H1 (cell line): ENCODE results near the gene INPP5B. TPM values are rescaled to one million over a fixed set of nuclear protein-coding genes. Genes with fewer than 3 reads are reported as not detected.

ENCODE experiments used
- CTCF ChIA-PET: fragments of 300-600 bp; sonication (Branson Sonifier 250); formaldehyde crosslinking; loops from one replicate; lab custom pipeline; 2021; ENCODE audit not compliant: partially characterized antibody; lab: Charles Lee
- POLR2A ChIA-PET: fragments of 300-600 bp; sonication (Branson Sonifier 250); formaldehyde crosslinking; loops from one replicate; lab custom pipeline; 2021; ENCODE audit warnings: inconsistent platforms; ENCODE audit not compliant: partially characterized antibody; lab: Charles Lee
- DNase-seq, 2 experiments: peaks; one replicate each; pipeline versions ENCODE4 v3.0.0 to v3.0.0-alpha.2; 2010 to 2022; ENCODE audit warnings: low spot score in 2 of 2, low read depth in 1 of 2, mixed read lengths in 1 of 2
- FAIRE-seq: peaks from 2 replicates; lab custom pipeline; 2011; peaks lifted over from hg19 to GRCh38; lab: Jason Lieb, UNC
- H2AFZ ChIP-seq: 2 replicates; pipeline ENCODE4 v1.8.1; 2012; ENCODE audit warnings: low read length, inconsistent platforms
- H2AK5ac ChIP-seq: 2 replicates; pipeline ENCODE4 v1.6.1; 2013; ENCODE audit warnings: low read depth, low read length
- H2BK120ac ChIP-seq: replicated peaks from 2 replicates; pipeline ENCODE3; 2013; ENCODE audit warnings: low read depth, low read length, inconsistent platforms
- H2BK12ac ChIP-seq: 2 replicates; pipeline ENCODE4 v1.6.1; 2013; ENCODE audit warnings: low read depth, low read length
- H2BK15ac ChIP-seq: 2 replicates; pipeline ENCODE4 v1.6.1; 2013; ENCODE audit warnings: low read length
- H2BK20ac ChIP-seq: 2 replicates; pipeline ENCODE4 v1.6.1; 2013; ENCODE audit warnings: low read length
- H2BK5ac ChIP-seq: 2 replicates; pipeline ENCODE4 v1.6.1; 2013; ENCODE audit warnings: low read depth, low read length
- H3K14ac ChIP-seq: 2 replicates; pipeline ENCODE4 v1.6.1; 2013; ENCODE audit warnings: inconsistent platforms; ENCODE audit not compliant: insufficient read length
- H3K18ac ChIP-seq: 2 replicates; pipeline ENCODE4 v1.6.1; 2013; ENCODE audit warnings: low read length; ENCODE audit errors: extremely low read depth
- H3K23ac ChIP-seq: 2 replicates; pipeline ENCODE4 v1.6.1; 2013; ENCODE audit warnings: inconsistent platforms; ENCODE audit not compliant: insufficient read length
- H3K23me2 ChIP-seq: 2 replicates; pipeline ENCODE4 v1.6.1; 2013; ENCODE audit warnings: low read depth, low read length
- H3K27ac ChIP-seq: 2 replicates; pipeline ENCODE4 v1.6.1; 2011; ENCODE audit warnings: low read depth, low read length, inconsistent platforms
- H3K27me3 ChIP-seq, 4 experiments: replicated peaks in 1 of 4; 1 replicate in 1 of 4; 2 replicates in 3 of 4; pipeline versions ENCODE4 v1.6.1 to v1.8.1; 2011 to 2013; ENCODE audit warnings: low read length in 3 of 4, mild to moderate bottlenecking in 3 of 4, inconsistent platforms in 2 of 4, mixed read lengths in 2 of 4, moderate library complexity in 1 of 4; ENCODE audit not compliant: control insufficient read depth in 3 of 4, insufficient read depth in 3 of 4; ENCODE audit errors: extremely low read depth in 1 of 4
- H3K36me3 ChIP-seq, 4 experiments: 2 replicates each; pipeline versions ENCODE4 v1.6.1 to v1.8.1; 2011 to 2013; ENCODE audit warnings: mild to moderate bottlenecking in 4 of 4, low read length in 3 of 4, moderate library complexity in 2 of 4, control low read depth in 1 of 4, inconsistent platforms in 1 of 4; ENCODE audit not compliant: insufficient read depth in 4 of 4, control insufficient read depth in 2 of 4
- H3K4ac ChIP-seq: replicated peaks from 2 replicates; pipeline ENCODE3; 2013; ENCODE audit warnings: low read length, low read depth, mixed read lengths, inconsistent platforms; ENCODE audit not compliant: insufficient read length
- H3K4me1 ChIP-seq, 4 experiments: replicated peaks in 1 of 4; 1 replicate in 1 of 4; 2 replicates in 3 of 4; pipeline versions ENCODE4 v1.6.1 to v1.8.1; 2011 to 2013; ENCODE audit warnings: low read length in 3 of 4, inconsistent platforms in 2 of 4, mixed read lengths in 1 of 4; ENCODE audit not compliant: insufficient read depth in 4 of 4, control insufficient read depth in 3 of 4
- H3K4me2 ChIP-seq, 2 experiments: 2 replicates each; pipeline versions ENCODE4 v1.6.1 to v1.8.1; 2011 to 2013; ENCODE audit warnings: low read depth in 2 of 2, low read length in 2 of 2, control low read depth in 1 of 2, inconsistent platforms in 1 of 2, mild to moderate bottlenecking in 1 of 2; ENCODE audit not compliant: insufficient read depth in 1 of 2
- H3K4me3 ChIP-seq, 4 experiments: fragments of 200-600, 300-600 bp in 1 of 4; sonication (generic), shearing (Covaris generic), sonication (Bioruptor Twin) in 1 of 4; 2 replicates each; pipeline versions ENCODE4 v1.5.1 to v1.8.1; 2011 to 2016; ENCODE audit warnings: low read length in 4 of 4, low read depth in 3 of 4, control low read depth in 2 of 4, inconsistent platforms in 2 of 4, mild to moderate bottlenecking in 2 of 4, mixed read lengths in 1 of 4, moderate library complexity in 1 of 4; ENCODE audit not compliant: insufficient read depth in 2 of 4; ENCODE audit errors: extremely low read depth in 1 of 4
- H3K56ac ChIP-seq: replicated peaks from 2 replicates; pipeline ENCODE3; 2013; ENCODE audit warnings: low read depth, mild to moderate bottlenecking, mixed read lengths, low read length, inconsistent platforms; ENCODE audit not compliant: insufficient read length
- H3K79me1 ChIP-seq: 2 replicates; pipeline ENCODE4 v1.6.1; 2013; ENCODE audit warnings: low read depth, low read length, control low read depth
- H3K79me2 ChIP-seq, 2 experiments: 2 replicates each; pipeline versions ENCODE4 v1.6.1 to v1.8.1; 2012 to 2013; ENCODE audit warnings: low read length in 2 of 2, mild to moderate bottlenecking in 2 of 2, inconsistent platforms in 1 of 2; ENCODE audit not compliant: insufficient read depth in 2 of 2, control insufficient read depth in 1 of 2
- H3K9ac ChIP-seq, 4 experiments: replicated peaks in 1 of 4; 1 replicate in 1 of 4; 2 replicates in 3 of 4; pipeline versions ENCODE4 v1.6.1 to v1.8.1; 2011 to 2013; ENCODE audit warnings: low read depth in 3 of 4, low read length in 3 of 4, control low read depth in 2 of 4, mild to moderate bottlenecking in 2 of 4, moderate library complexity in 2 of 4, inconsistent platforms in 1 of 4; ENCODE audit errors: extremely low read depth in 1 of 4
- H3K9me3 ChIP-seq, 2 experiments: 2 replicates each; pipeline versions ENCODE4 v1.6.1 to v1.8.1; 2012 to 2013; ENCODE audit warnings: mild to moderate bottlenecking in 2 of 2, moderate library complexity in 2 of 2, control low read depth in 1 of 2, inconsistent platforms in 1 of 2, low read depth in 1 of 2, low read length in 1 of 2, mixed read lengths in 1 of 2; ENCODE audit not compliant: insufficient read depth in 2 of 2
- H4K20me1 ChIP-seq, 2 experiments: replicated peaks in 1 of 2; 2 replicates each; pipeline versions ENCODE3 to v1.8.1; 2011 to 2013; ENCODE audit warnings: inconsistent platforms in 2 of 2, low read length in 2 of 2, mild to moderate bottlenecking in 1 of 2; ENCODE audit not compliant: insufficient read depth in 2 of 2, control insufficient read depth in 1 of 2
- H4K5ac ChIP-seq: 2 replicates; pipeline ENCODE4 v1.6.1; 2013; ENCODE audit warnings: low read length, low read depth, mixed read lengths, inconsistent platforms; ENCODE audit not compliant: insufficient read length
- H4K8ac ChIP-seq: 2 replicates; pipeline ENCODE4 v1.8.0; 2013; ENCODE audit warnings: mild to moderate bottlenecking, moderate library complexity, low read length, inconsistent platforms; ENCODE audit not compliant: insufficient read depth; ENCODE audit errors: extremely low read depth
- H4K91ac ChIP-seq: replicated peaks from 2 replicates; pipeline ENCODE3; 2013; ENCODE audit warnings: low read length, mixed read lengths, inconsistent platforms; ENCODE audit not compliant: insufficient read length
- CEBPB ChIP-seq: IDR thresholded peaks from 2 replicates; pipeline ENCODE4 v1.6.1; 2012; ENCODE audit warnings: low read depth, low read length
- CHD2 ChIP-seq: IDR thresholded peaks from 2 replicates; pipeline ENCODE4 v1.6.1; 2012; ENCODE audit warnings: low read length, improper control_type of control experiment
- KDM4A ChIP-seq: IDR thresholded peaks from one replicate; pipeline ENCODE4 v1.7.1; 2012; ENCODE audit warnings: low read depth, mild to moderate bottlenecking, moderate library complexity, low read length, inconsistent platforms; ENCODE audit not compliant: severe bottlenecking
- SIX5 ChIP-seq: IDR thresholded peaks from 2 replicates; pipeline ENCODE4 v1.6.1; 2011; ENCODE audit warnings: mild to moderate bottlenecking, low read depth, low read length
- SP1 ChIP-seq: IDR thresholded peaks from 2 replicates; pipeline ENCODE4 v1.6.1; 2011; ENCODE audit warnings: low read depth, low read length
- TAF1 ChIP-seq: IDR thresholded peaks from 2 replicates; pipeline ENCODE4 v1.6.1; 2011; ENCODE audit warnings: mild to moderate bottlenecking, low read depth, low read length
- WGBS, 2 experiments: shearing (Covaris generic) in 1 of 2; methylation state at CpG; one replicate each; pipeline versions ENCODE4 v1.1.6 to v1.1.7; 2013 to 2015; ENCODE audit warnings: low lambda C conversion rate in 2 of 2, mixed read lengths in 2 of 2, inconsistent platforms in 1 of 2, low coverage in 1 of 2, missing lambda C conversion rate in 1 of 2; ENCODE audit not compliant: insufficient replicate concordance in 2 of 2, insufficient coverage in 1 of 2, insufficient read length in 1 of 2; ENCODE audit errors: extremely low coverage in 1 of 2, missing lambda C conversion rate in 1 of 2; 5-methylcytosine and 5-hydroxymethylcytosine counted together
- polyA plus RNA-seq, 7 experiments: library from polyadenylated mRNA; depleted of rRNA in 3 of 7; stranded (reverse) in 5 of 7; unstranded in 2 of 7; fragments of >200 nt in 5 of 7; fragments of 200-250 nt in 2 of 7; gene quantifications; 1 replicate in 5 of 7; 2 replicates in 1 of 7; 4 replicates in 1 of 7; pipeline versions ENCODE4 v1.2.1 to v1.2.3, GENCODE V29; 2011 to 2013; ENCODE audit warnings: missing spikeins in 2 of 7, mixed read lengths in 2 of 7
- total RNA-seq: library from RNA; stranded (reverse); fragmentation: NEBNext Ultra II Directional; extraction: Animal tissue kit (Norgen Biotek cat#: 25700); gene quantifications from 2 replicates; pipeline ENCODE4 v1.2.1, GENCODE V29; 2021

The INPP5B gene
- total and polyA plus RNA-seq, 2 of the 8 experiments (the other 6 are each of a cell fraction or from before 2014, with no cell fraction given): 14.0 to 23.7 TPM

- Histone ChIP-seq H3K27me3 (no peaks in the 10 kb centered on the region), H3K23me2 (no peaks in the 10 kb centered on the region; the same call in 1 of the 2 replicates), H2BK15ac (no peak overlapping the region), H3K56ac (no peak overlapping the region), H2BK5ac (no peak overlapping the region), H2AFZ (no peak overlapping the region), H2BK12ac (no peak overlapping the region), H3K4me2 (no peak overlapping the region), H2AK5ac (no peak overlapping the region), H4K20me1 (peaks cover 0 to 3% of the 10 kb centered on the region in 2 experiments), H3K27ac (no peak overlapping the region), H4K5ac (no peak overlapping the region), H3K18ac (no peak overlapping the region), H4K8ac (no peak overlapping the region), H3K4me3 (no peak overlapping the region), H3K4me1 (no peaks in the 10 kb centered on the region), H4K91ac (no peak overlapping the region), H3K79me1 (no peaks in the 10 kb centered on the region), H2BK120ac (no peak overlapping the region), H3K36me3 (peaks cover 7 to 20% (median 12%) of the 10 kb centered on the region in 4 experiments; a peak in 6 of 8 replicates), H3K14ac (no peak overlapping the region), H2BK20ac (no peak overlapping the region), H3K9me3 (no peaks in the 10 kb centered on the region), H3K23ac (no peak overlapping the region), H3K79me2 (no peaks in the 10 kb centered on the region), H3K9ac (no peak overlapping the region), H3K4ac (no peak overlapping the region)
- DNase-seq (no peak), FAIRE-seq (no peak)
- no peak for TF ChIP-seq SP1
- TF ChIP-seq TAF1: no peak
- TF ChIP-seq CEBPB: no peak
- TF ChIP-seq CHD2: no peak
- TF ChIP-seq SIX5: no peak
- no peak for TF ChIP-seq KDM4A
- ChIA-PET POLR2A (no interaction called here), CTCF (interaction anchor here (0.6 to 1.1 kb wide), 4 partner anchors 10 to 1554 kb away, joined by 3 to 4 read pairs (median 4); no protein-coding TSS in a partner anchor)
- WGBS, 2 experiments: 90% methylated on average over 6 of the region's 6 CpGs; no CpG with 5 or more reads in 1 of the 2 experiments
Measured at GRCh38 chr1:37865348-37866120, 81.3 kb downstream of the INPP5B start.
